T-helper 2 cell treated with Interferon-gamma antibody and Interleukin-4, amounts not matched to agents 5 μg/mL and 100 μg/mL, for 36 hours (primary cell): ENCODE results near the gene FBXW7.

Experiments
- DNase-seq: peaks from one replicate; pipeline ENCODE4 v3.0.0; 2021; ENCODE audit warnings: low spot score
- H3K27ac Mint-ChIP-seq: one replicate; pipeline ENCODE4 v1.8.0; 2021; ENCODE audit warnings: mild to moderate bottlenecking, mixed read lengths
- H3K27me3 Mint-ChIP-seq: one replicate; pipeline ENCODE4 v1.8.0; 2021; ENCODE audit warnings: low read depth, mixed read lengths
- H3K36me3 Mint-ChIP-seq: one replicate; pipeline ENCODE4 v1.8.0; 2021; ENCODE audit warnings: low read depth, mixed read lengths
- H3K4me1 Mint-ChIP-seq: one replicate; pipeline ENCODE4 v1.8.0; 2021; ENCODE audit warnings: low read depth, mixed read lengths
- H3K4me3 Mint-ChIP-seq: one replicate; pipeline ENCODE4 v1.8.0; 2022; ENCODE audit warnings: mild to moderate bottlenecking, moderate library complexity, mixed read lengths
- H3K9me3 Mint-ChIP-seq: one replicate; pipeline ENCODE4 v1.8.0; 2021; ENCODE audit warnings: mixed read lengths

FBXW7 gene

GRCh38 chr4:152309418-152309817 is 226.5 kb downstream of the FBXW7 start:
- no peaks in the 10 kb centered on the region for H3K9me3 Mint-ChIP-seq
- no peaks in the 10 kb centered on the region for H3K4me1 Mint-ChIP-seq
- H3K27me3 Mint-ChIP-seq = peaks cover 2% of the 10 kb centered on the region
- H3K27ac Mint-ChIP-seq = no peak overlapping the region
- no peak overlapping the region for H3K4me3 Mint-ChIP-seq
- DNase-seq = no peak
- no peaks in the 10 kb centered on the region for H3K36me3 Mint-ChIP-seq

GRCh38 chr4:152308951-152309350 is 226.9 kb downstream of the FBXW7 start:
- no peak overlapping the region for H3K4me3 Mint-ChIP-seq
- DNase-seq = no peak
- no peak overlapping the region for H3K27ac Mint-ChIP-seq
- peaks cover 2% of the 10 kb centered on the region for H3K27me3 Mint-ChIP-seq
- H3K36me3 Mint-ChIP-seq = no peaks in the 10 kb centered on the region
- H3K9me3 Mint-ChIP-seq = no peaks in the 10 kb centered on the region
- H3K4me1 Mint-ChIP-seq = no peaks in the 10 kb centered on the region

GRCh38 chr4:152307669-152308068 is 228.2 kb downstream of the FBXW7 start:
- H3K27ac Mint-ChIP-seq = no peak overlapping the region
- no peaks in the 10 kb centered on the region for H3K9me3 Mint-ChIP-seq
- peaks cover 2% of the 10 kb centered on the region for H3K27me3 Mint-ChIP-seq
- H3K4me3 Mint-ChIP-seq = no peak overlapping the region
- no peaks in the 10 kb centered on the region for H3K4me1 Mint-ChIP-seq
- no peaks in the 10 kb centered on the region for H3K36me3 Mint-ChIP-seq
- DNase-seq = no peak

GRCh38 chr4:152306541-152306940 is 229.4 kb downstream of the FBXW7 start:
- Mint-ChIP-seq H3K27ac (no peak overlapping the region), H3K27me3 (no peaks in the 10 kb centered on the region), H3K4me3 (no peak overlapping the region), H3K9me3 (no peaks in the 10 kb centered on the region), H3K36me3 (no peaks in the 10 kb centered on the region), H3K4me1 (no peaks in the 10 kb centered on the region)
- no peak for DNase-seq

GRCh38 chr4:152304220-152304619 is 231.7 kb downstream of the FBXW7 start:
- no peaks in the 10 kb centered on the region for H3K36me3 Mint-ChIP-seq
- no peaks in the 10 kb centered on the region for H3K27me3 Mint-ChIP-seq
- no peaks in the 10 kb centered on the region for H3K4me1 Mint-ChIP-seq

GRCh38 chr4:152301381-152301780 is 234.5 kb downstream of the FBXW7 start:
- H3K36me3 Mint-ChIP-seq = no peaks in the 10 kb centered on the region
- no peaks in the 10 kb centered on the region for H3K9me3 Mint-ChIP-seq
- H3K4me1 Mint-ChIP-seq = no peaks in the 10 kb centered on the region
- peaks cover 8% of the 10 kb centered on the region for H3K27me3 Mint-ChIP-seq
- no peak overlapping the region for H3K27ac Mint-ChIP-seq
- no peak for DNase-seq
- H3K4me3 Mint-ChIP-seq = no peak overlapping the region

More at GRCh38 chr4:152304220-152304619, 231.7 kb downstream of the FBXW7 start:
- Mint-ChIP-seq H3K27ac (no peak overlapping the region), H3K9me3 (no peaks in the 10 kb centered on the region), H3K4me3 (no peak overlapping the region)
- no peak for DNase-seq

GRCh38 chr4:152299553-152299952 is 236.3 kb downstream of the FBXW7 start:
- no peak overlapping the region for H3K27ac Mint-ChIP-seq
- H3K4me3 Mint-ChIP-seq = no peak overlapping the region
- H3K4me1 Mint-ChIP-seq = no peaks in the 10 kb centered on the region

GRCh38 chr4:152296386-152296785 is 239.5 kb downstream of the FBXW7 start:
- DNase-seq = no peak
- no peak overlapping the region for H3K4me3 Mint-ChIP-seq
- H3K27me3 Mint-ChIP-seq = peaks cover 10% of the 10 kb centered on the region
- no peaks in the 10 kb centered on the region for H3K4me1 Mint-ChIP-seq
- no peaks in the 10 kb centered on the region for H3K36me3 Mint-ChIP-seq
- no peak overlapping the region for H3K27ac Mint-ChIP-seq
- no peaks in the 10 kb centered on the region for H3K9me3 Mint-ChIP-seq

More at GRCh38 chr4:152299553-152299952, 236.3 kb downstream of the FBXW7 start:
- no peak for DNase-seq
- Mint-ChIP-seq H3K9me3 (no peaks in the 10 kb centered on the region), H3K36me3 (no peaks in the 10 kb centered on the region), H3K27me3 (peaks cover 8% of the 10 kb centered on the region)

GRCh38 chr4:152294765-152295164 is 241.1 kb downstream of the FBXW7 start:
- H3K27ac Mint-ChIP-seq = no peak overlapping the region

GRCh38 chr4:152294331-152294730 is 241.6 kb downstream of the FBXW7 start:
- H3K4me3 Mint-ChIP-seq = no peak overlapping the region
- H3K9me3 Mint-ChIP-seq = no peaks in the 10 kb centered on the region
- no peak overlapping the region for H3K27ac Mint-ChIP-seq
- H3K36me3 Mint-ChIP-seq = no peaks in the 10 kb centered on the region
- H3K4me1 Mint-ChIP-seq = no peaks in the 10 kb centered on the region
- DNase-seq = no peak
- peaks cover 10% of the 10 kb centered on the region for H3K27me3 Mint-ChIP-seq

More at GRCh38 chr4:152294765-152295164, 241.1 kb downstream of the FBXW7 start:
- H3K27me3 Mint-ChIP-seq = peaks cover 10% of the 10 kb centered on the region
- no peak overlapping the region for H3K4me3 Mint-ChIP-seq
- no peaks in the 10 kb centered on the region for H3K9me3 Mint-ChIP-seq
- DNase-seq = no peak
- no peaks in the 10 kb centered on the region for H3K4me1 Mint-ChIP-seq
- H3K36me3 Mint-ChIP-seq = no peaks in the 10 kb centered on the region

GRCh38 chr4:152293527-152293926 is 242.4 kb downstream of the FBXW7 start:
- no peak for DNase-seq
- Mint-ChIP-seq H3K27me3 (peaks cover 6% of the 10 kb centered on the region), H3K4me1 (no peaks in the 10 kb centered on the region), H3K27ac (no peak overlapping the region), H3K4me3 (no peak overlapping the region), H3K36me3 (no peaks in the 10 kb centered on the region), H3K9me3 (no peaks in the 10 kb centered on the region)

- Mint-ChIP-seq H3K9me3 (no peaks in the 10 kb centered on the region), H3K4me1 (no peaks in the 10 kb centered on the region), H3K36me3 (no peaks in the 10 kb centered on the region), H3K4me3 (no peak overlapping the region), H3K27me3 (peaks cover 3% of the 10 kb centered on the region), H3K27ac (no peak overlapping the region)
- no peak for DNase-seq
Measured at GRCh38 chr4:152290366-152290921, 245.4 kb downstream of the FBXW7 start.

GRCh38 chr4:152289941-152290340 is 246.0 kb downstream of the FBXW7 start:
- Mint-ChIP-seq H3K27me3 (peaks cover 3% of the 10 kb centered on the region), H3K4me1 (no peaks in the 10 kb centered on the region), H3K9me3 (no peaks in the 10 kb centered on the region)

GRCh38 chr4:152289541-152289940 is 246.4 kb downstream of the FBXW7 start:
- no peak for DNase-seq
- Mint-ChIP-seq H3K9me3 (no peaks in the 10 kb centered on the region), H3K4me1 (no peaks in the 10 kb centered on the region), H3K27me3 (peaks cover 3% of the 10 kb centered on the region), H3K36me3 (no peaks in the 10 kb centered on the region), H3K4me3 (no peak overlapping the region), H3K27ac (no peak overlapping the region)

More at GRCh38 chr4:152289941-152290340, 246.0 kb downstream of the FBXW7 start:
- no peaks in the 10 kb centered on the region for H3K36me3 Mint-ChIP-seq
- no peak overlapping the region for H3K4me3 Mint-ChIP-seq
- no peak overlapping the region for H3K27ac Mint-ChIP-seq
- no peak for DNase-seq

GRCh38 chr4:152283801-152284470 is 252.0 kb downstream of the FBXW7 start:
- no peaks in the 10 kb centered on the region for H3K27me3 Mint-ChIP-seq
- H3K4me3 Mint-ChIP-seq = no peak overlapping the region
- H3K9me3 Mint-ChIP-seq = peaks cover 14% of the 10 kb centered on the region
- H3K27ac Mint-ChIP-seq = no peak overlapping the region
- peaks cover 20% of the 10 kb centered on the region for H3K4me1 Mint-ChIP-seq
- peaks cover 4% of the 10 kb centered on the region for H3K36me3 Mint-ChIP-seq
- no peak for DNase-seq
